GM10248 (cell line): Measurements from ENCODE around the gene LIMS2.

Experiments used
- CTCF ChIA-PET: fragments of 300-600 bp; sonication (Branson Sonifier 250); formaldehyde crosslinking; extraction: SDS; loops from one replicate; lab custom pipeline; 2021; ENCODE audit warnings: antibody characterized with exemption; lab: Yijun Ruan, JAX
- POLR2A ChIA-PET: fragments of 350-650 bp; sonication (Branson Sonifier 250); formaldehyde crosslinking; extraction: SDS; loops from one replicate; lab custom pipeline; 2020; ENCODE audit warnings: antibody characterized with exemption; lab: Yijun Ruan, JAX
- DNase-seq: peaks from one replicate; pipeline ENCODE4 v3.0.0; 2012; ENCODE audit errors: extremely low spot score
- TF ChIP-seq, protein P1 (sequence below): IDR thresholded peaks from 2 replicates; pipeline ENCODE4 v1.5.1; 2012; ENCODE audit warnings: mild to moderate bottlenecking, low read depth; ENCODE audit errors: extremely low read depth, missing control alignments, control extremely low read depth

Gene LIMS2

GRCh38 chr2:127605691-127606263 lies 69.6 kb downstream of the LIMS2 start:
- POLR2A ChIA-PET: no interaction called here
- CTCF ChIA-PET: interaction anchor here (1.0 to 6.4 kb wide), 2 partner anchors 14 to 77 kb away, joined by 3 to 53 read pairs; no protein-coding TSS in a partner anchor
- TF ChIP-seq, protein P1, sequence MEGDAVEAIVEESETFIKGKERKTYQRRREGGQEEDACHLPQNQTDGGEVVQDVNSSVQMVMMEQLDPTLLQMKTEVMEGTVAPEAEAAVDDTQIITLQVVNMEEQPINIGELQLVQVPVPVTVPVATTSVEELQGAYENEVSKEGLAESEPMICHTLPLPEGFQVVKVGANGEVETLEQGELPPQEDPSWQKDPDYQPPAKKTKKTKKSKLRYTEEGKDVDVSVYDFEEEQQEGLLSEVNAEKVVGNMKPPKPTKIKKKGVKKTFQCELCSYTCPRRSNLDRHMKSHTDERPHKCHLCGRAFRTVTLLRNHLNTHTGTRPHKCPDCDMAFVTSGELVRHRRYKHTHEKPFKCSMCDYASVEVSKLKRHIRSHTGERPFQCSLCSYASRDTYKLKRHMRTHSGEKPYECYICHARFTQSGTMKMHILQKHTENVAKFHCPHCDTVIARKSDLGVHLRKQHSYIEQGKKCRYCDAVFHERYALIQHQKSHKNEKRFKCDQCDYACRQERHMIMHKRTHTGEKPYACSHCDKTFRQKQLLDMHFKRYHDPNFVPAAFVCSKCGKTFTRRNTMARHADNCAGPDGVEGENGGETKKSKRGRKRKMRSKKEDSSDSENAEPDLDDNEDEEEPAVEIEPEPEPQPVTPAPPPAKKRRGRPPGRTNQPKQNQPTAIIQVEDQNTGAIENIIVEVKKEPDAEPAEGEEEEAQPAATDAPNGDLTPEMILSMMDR: no peak
- DNase-seq: no peak

GRCh38 chr2:127604986-127605385 lies 70.3 kb downstream of the LIMS2 start:
- ChIA-PET CTCF (interaction anchor here (1.2 to 6.4 kb wide), 3 partner anchors 10 to 46 kb away, joined by 3 to 53 read pairs (median 5); no protein-coding TSS in a partner anchor), POLR2A (no interaction called here)
- no peak for DNase-seq
- TF ChIP-seq, protein P1: no peak

DNA sequence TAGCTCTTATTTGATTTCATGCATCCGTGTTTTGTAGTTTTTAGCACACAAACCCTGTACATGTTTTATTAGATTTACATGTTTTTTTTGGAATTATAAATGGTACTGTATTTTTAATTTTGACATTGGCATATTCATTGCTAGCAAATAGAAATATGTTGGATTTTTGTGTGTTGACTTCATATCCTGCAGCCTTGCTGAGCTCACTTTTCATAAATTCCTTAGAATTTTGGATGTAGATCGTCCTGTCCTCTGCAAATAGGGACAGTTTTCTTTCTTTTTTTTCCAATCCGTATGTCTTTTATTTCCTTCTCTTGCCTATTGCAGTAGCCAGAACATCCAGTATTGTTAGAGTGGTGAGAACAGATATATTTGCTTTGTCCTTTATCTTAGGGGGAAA lies 76.1 kb downstream of the LIMS2 start:
- ChIA-PET CTCF (interaction anchor here (0.8 to 1.4 kb wide), 4 partner anchors 8 to 51 kb away, joined by 3 to 7 read pairs (median 3); no protein-coding TSS in a partner anchor), POLR2A (no interaction called here)
- TF ChIP-seq, protein P1: no peak
- DNase-seq: no peak

DNA sequence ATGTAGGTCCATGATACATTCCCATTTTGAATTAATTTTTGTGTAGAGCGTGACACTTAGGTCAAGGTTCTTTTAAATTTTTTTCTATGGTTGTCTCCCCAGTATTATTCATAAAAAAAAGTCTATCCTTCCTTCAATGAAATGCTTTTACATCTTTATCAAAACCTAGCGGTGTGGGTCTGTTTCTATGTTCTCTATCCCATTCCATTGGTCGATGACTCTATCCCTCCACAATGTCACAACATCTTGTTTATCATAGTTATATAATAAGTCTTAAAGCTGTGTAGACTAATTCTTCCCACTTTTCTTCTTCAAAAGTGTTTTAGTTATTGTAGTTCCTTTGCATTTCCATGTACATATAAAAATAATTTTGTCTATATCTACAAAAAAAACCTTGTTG lies 76.6 kb downstream of the LIMS2 start:
- CTCF ChIA-PET: interaction anchor here (0.8 to 1.4 kb wide), 4 partner anchors 8 to 51 kb away, joined by 3 to 7 read pairs (median 3); no protein-coding TSS in a partner anchor
- POLR2A ChIA-PET: no interaction called here
- no peak for DNase-seq
- TF ChIP-seq, protein P1: no peak

DNA sequence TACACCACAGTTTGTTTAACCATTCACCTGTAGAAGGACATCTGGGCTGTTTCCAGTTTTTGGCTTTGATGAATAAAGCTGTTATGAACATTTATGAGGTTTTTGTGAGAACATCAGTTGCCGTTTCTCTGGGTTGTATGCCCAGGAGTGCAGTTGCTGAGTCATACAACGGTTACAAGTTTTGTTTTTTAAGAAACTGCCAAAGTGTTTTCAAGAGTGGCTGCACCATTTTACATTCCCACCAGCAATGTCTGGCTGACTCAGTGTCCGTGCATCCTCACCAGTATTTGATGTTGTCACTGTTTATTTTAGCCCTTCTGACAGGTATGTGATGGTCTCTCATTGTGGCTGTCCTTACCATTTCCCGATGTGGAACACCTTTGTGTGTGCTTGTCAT lies 77.3 kb downstream of the LIMS2 start:
- POLR2A ChIA-PET: no interaction called here
- CTCF ChIA-PET: no interaction called here
- DNase-seq: no peak
- TF ChIP-seq, protein P1: no peak

- POLR2A ChIA-PET: no interaction called here
- no peak for DNase-seq
- CTCF ChIA-PET: no interaction called here
- TF ChIP-seq, protein P1: no peak
Measured at GRCh38 chr2:127597046-127597983, 78.0 kb downstream of the LIMS2 start.
